Osteoblast (primary cell): ENCODE data around the gene SLC2A1. TPM values are rescaled to one million over a fixed set of nuclear protein-coding genes. Genes with fewer than 3 reads are reported as not detected.
A peak's percentile ranks its signal among the peaks of the same experiment; 100 is the strongest.

Experiments
- DNase-seq: peaks from one replicate; pipeline ENCODE4 v3.0.0; 2011; ENCODE audit warnings: low spot score, mixed read lengths; ENCODE audit not compliant: insufficient read length; ENCODE audit errors: missing footprints
- H2AFZ ChIP-seq: 2 replicates; pipeline ENCODE4 v1.6.0; 2011; ENCODE audit warnings: mild to moderate bottlenecking, low read length
- H3K27ac ChIP-seq: 2 replicates; pipeline ENCODE4 v1.5.1; 2011; ENCODE audit warnings: mild to moderate bottlenecking, low read depth, low read length, moderate library complexity
- H3K27me3 ChIP-seq: 2 replicates; pipeline ENCODE4 v1.6.0; 2012; ENCODE audit warnings: mild to moderate bottlenecking, control low read depth, inconsistent platforms, low read length, moderate library complexity; ENCODE audit not compliant: insufficient read depth
- H3K36me3 ChIP-seq: 2 replicates; pipeline ENCODE4 v1.5.1; 2011; ENCODE audit warnings: mild to moderate bottlenecking, low read length, control low read depth, moderate library complexity; ENCODE audit not compliant: insufficient read depth
- H3K4me1 ChIP-seq: 2 replicates; pipeline ENCODE4 v1.5.1; 2011; ENCODE audit warnings: mild to moderate bottlenecking, low read length, control low read depth, moderate library complexity; ENCODE audit not compliant: insufficient read depth
- H3K4me2 ChIP-seq: 2 replicates; pipeline ENCODE4 v1.6.0; 2011; ENCODE audit warnings: mild to moderate bottlenecking, low read length; ENCODE audit not compliant: insufficient read depth
- H3K4me3 ChIP-seq: fragments of 200-600 bp; sonication (generic); 3 replicates; pipeline ENCODE4 v1.5.1; 2012; ENCODE audit warnings: mild to moderate bottlenecking, low read length, inconsistent platforms; ENCODE audit not compliant: insufficient read depth
- H3K79me2 ChIP-seq: 2 replicates; pipeline ENCODE4 v1.6.0; 2012; ENCODE audit warnings: mild to moderate bottlenecking, low read length, control low read depth, inconsistent platforms; ENCODE audit not compliant: insufficient read depth
- H3K9me3 ChIP-seq: 2 replicates; pipeline ENCODE4 v1.5.1; 2011; ENCODE audit warnings: low read depth, low read length, control low read depth
- H4K20me1 ChIP-seq: 2 replicates; pipeline ENCODE4 v1.6.0; 2012; ENCODE audit warnings: mild to moderate bottlenecking, low read length, control low read depth; ENCODE audit not compliant: insufficient read depth
- total RNA-seq: library from RNA; depleted of rRNA; stranded (reverse); fragments of >200 nt; gene quantifications from 2 replicates; pipeline ENCODE4 v1.2.3, GENCODE V29; 2012
- TF ChIP-seq, protein P1 (sequence below): IDR thresholded peaks from 2 replicates; pipeline ENCODE4 v1.5.1; 2011; ENCODE audit warnings: mild to moderate bottlenecking, low read depth, low read length, moderate library complexity; ENCODE audit errors: extremely low read depth

Gene SLC2A1
- total RNA-seq, 1 donor = 43.4 TPM

DNA sequence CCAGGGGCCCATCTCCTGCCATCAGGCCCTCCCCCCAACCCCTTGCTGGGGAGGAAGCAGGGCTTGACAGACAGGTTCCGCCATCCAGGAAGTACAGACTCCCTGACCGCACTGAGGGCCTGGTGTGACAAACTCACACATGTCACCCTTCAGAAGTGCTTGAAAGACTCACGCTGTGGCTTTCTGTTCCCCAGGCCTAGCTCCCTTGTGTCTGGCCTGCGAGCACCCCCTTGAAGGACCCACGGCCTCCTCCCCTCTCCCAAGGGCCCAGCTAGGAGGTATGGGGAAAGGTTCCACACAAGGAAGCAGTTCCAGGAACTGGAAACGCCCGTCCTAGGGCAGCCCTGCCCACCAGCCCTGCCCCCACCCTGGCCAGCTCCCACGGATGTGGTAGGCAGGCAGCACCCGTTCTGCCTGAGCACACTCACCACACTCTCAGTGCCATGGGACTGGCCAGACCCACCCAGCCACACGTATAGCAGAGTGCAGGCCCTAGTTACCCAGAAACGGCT is 26.7 kb downstream of the SLC2A1 start:
- no peak for DNase-seq

DNA sequence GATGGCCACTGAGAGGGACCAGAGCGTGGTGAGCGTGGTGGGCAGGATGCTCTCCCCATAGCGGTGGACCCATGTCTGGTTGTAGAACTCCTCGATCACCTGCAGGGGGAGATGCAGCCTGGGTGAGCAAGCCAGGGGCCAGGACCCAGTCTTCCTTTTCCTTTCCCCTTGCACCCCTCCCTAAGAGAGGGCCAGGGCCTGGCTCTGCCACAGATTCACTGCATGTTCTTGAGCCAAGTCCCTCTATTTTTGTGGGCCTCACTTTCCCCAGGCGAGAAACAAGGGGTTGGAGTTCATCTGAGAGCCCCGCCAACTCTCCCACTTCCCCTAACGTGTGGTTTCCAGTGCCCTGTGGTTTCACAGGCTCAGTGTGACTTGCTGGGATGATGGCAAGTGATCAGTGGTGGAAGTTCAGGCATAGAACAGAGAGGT is 27.5 kb downstream of the SLC2A1 start:
- Histone ChIP-seq H3K79me2 (peaks cover 44% of the 10 kb centered on the region), H2AFZ (no peak overlapping the region), H3K4me3 (no peak overlapping the region), H4K20me1 (no peaks in the 10 kb centered on the region), H3K4me1 (peaks cover 8% of the 10 kb centered on the region), H3K4me2 (no peak overlapping the region), H3K27me3 (no peaks in the 10 kb centered on the region), H3K36me3 (peaks cover 54% of the 10 kb centered on the region), H3K27ac (peak overlapping the region; percentile 20), H3K9me3 (no peaks in the 10 kb centered on the region)
- TF ChIP-seq, protein P1, sequence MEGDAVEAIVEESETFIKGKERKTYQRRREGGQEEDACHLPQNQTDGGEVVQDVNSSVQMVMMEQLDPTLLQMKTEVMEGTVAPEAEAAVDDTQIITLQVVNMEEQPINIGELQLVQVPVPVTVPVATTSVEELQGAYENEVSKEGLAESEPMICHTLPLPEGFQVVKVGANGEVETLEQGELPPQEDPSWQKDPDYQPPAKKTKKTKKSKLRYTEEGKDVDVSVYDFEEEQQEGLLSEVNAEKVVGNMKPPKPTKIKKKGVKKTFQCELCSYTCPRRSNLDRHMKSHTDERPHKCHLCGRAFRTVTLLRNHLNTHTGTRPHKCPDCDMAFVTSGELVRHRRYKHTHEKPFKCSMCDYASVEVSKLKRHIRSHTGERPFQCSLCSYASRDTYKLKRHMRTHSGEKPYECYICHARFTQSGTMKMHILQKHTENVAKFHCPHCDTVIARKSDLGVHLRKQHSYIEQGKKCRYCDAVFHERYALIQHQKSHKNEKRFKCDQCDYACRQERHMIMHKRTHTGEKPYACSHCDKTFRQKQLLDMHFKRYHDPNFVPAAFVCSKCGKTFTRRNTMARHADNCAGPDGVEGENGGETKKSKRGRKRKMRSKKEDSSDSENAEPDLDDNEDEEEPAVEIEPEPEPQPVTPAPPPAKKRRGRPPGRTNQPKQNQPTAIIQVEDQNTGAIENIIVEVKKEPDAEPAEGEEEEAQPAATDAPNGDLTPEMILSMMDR = peak; percentile 61
- peak; percentile 97 for DNase-seq

More for the DNA sequence above, 26.7 kb downstream of the SLC2A1 start:
- no peaks in the 10 kb centered on the region for H4K20me1 ChIP-seq
- TF ChIP-seq, protein P1 = no peak
- H3K4me2 ChIP-seq = no peak overlapping the region
- peak overlapping the region; percentile 41 for H3K27ac ChIP-seq
- peaks cover 45% of the 10 kb centered on the region for H3K79me2 ChIP-seq
- peaks cover 45% of the 10 kb centered on the region for H3K36me3 ChIP-seq
- no peaks in the 10 kb centered on the region for H3K9me3 ChIP-seq
- H3K27me3 ChIP-seq = no peaks in the 10 kb centered on the region
- H2AFZ ChIP-seq = peak overlapping the region; percentile 64
- H3K4me3 ChIP-seq = no peak overlapping the region
- H3K4me1 ChIP-seq = peaks cover 16% of the 10 kb centered on the region

- H3K27ac ChIP-seq = no peak overlapping the region
- peaks cover 37% of the 10 kb centered on the region for H3K79me2 ChIP-seq
- no peak overlapping the region for H3K4me2 ChIP-seq
- no peak overlapping the region for H2AFZ ChIP-seq
- H3K4me1 ChIP-seq = peaks cover 6% of the 10 kb centered on the region
- H4K20me1 ChIP-seq = no peaks in the 10 kb centered on the region
- TF ChIP-seq, protein P1 = no peak
- no peaks in the 10 kb centered on the region for H3K9me3 ChIP-seq
- no peak overlapping the region for H3K4me3 ChIP-seq
- no peaks in the 10 kb centered on the region for H3K27me3 ChIP-seq
- peak; percentile 43 for DNase-seq
- H3K36me3 ChIP-seq = peaks cover 54% of the 10 kb centered on the region
Observed at GRCh38 chr1:42930178-42931107, 28.2 kb downstream of the SLC2A1 start.
